AG09319 (cell line): Measurements from ENCODE around the gene RPRD1B.

Experiments
- DNase-seq: peaks from one replicate; pipeline ENCODE4 v3.0.0-alpha.2; 2010; ENCODE audit warnings: low read depth; ENCODE audit errors: extremely low read depth
- CTCF ChIP-seq: IDR thresholded peaks from 2 replicates; pipeline ENCODE4 v1.5.1; 2011; ENCODE audit warnings: low read depth, mild to moderate bottlenecking, inconsistent platforms, low read length, moderate library complexity

RPRD1B gene

GRCh38 chr20:38066969-38067716, 33.6 kb downstream of the RPRD1B start:
- DNase-seq, result no peak
- TF ChIP-seq CTCF, result no peak

DNA sequence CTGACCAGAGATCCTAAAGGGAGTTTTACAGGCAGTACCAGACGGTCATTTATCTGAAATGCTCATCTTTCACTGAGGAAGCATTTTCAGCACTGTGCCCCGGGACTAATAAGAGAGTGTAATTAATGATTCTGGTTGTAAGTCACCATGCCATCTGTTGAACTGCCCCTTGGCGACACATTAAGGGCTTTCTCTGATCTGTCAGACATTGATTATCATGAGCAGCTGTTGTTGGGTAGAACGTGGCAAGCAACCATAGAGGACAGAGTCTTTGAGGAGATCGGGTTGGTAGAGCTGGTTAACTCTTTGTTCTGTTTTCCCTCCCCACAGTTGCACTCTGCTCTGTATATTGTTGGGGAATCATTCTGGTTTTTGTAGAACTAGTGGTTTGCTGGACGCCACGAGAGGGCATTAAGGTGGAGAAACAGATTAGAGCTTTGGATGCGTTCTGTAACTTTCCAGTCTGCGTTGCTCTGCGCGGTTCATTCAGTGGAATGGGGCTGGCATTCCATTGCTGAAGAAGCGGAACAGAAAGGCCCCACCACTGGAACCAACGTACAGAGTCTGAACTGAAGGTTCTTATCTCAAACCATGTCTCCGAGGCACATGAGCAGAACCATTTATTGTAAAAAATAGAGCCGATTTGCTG, 34.3 kb downstream of the RPRD1B start:
- no peak for TF ChIP-seq CTCF
- no peak for DNase-seq

DNA sequence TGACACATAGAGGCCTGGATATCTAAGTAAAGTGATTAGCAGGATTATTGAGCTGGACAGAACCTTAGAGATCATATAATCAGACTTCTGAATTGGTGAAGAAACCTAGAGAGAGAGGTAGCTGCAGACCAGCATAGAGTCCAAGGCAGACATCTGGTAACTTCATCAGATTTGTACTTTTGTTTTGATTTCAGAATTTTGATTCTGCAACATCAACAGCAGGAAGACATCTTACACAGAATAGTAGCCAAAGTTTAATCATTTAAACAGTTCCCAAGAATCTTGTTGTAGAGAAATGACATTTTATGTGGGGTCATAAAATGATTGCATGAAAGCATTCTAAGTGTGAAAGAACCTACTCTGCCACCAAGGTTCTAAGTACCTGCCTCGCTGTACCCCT, 39.4 kb downstream of the RPRD1B start:
- no peak for DNase-seq
- no peak for TF ChIP-seq CTCF

- peak; percentile 78 for TF ChIP-seq CTCF
- peak; percentile 81 for DNase-seq
Measured at GRCh38 chr20:38073307-38074071, 39.9 kb downstream of the RPRD1B start.

- no peak for DNase-seq
Measured at GRCh38 chr20:38075161-38075998, 41.8 kb downstream of the RPRD1B start.

GRCh38 chr20:38076548-38076947, 43.0 kb downstream of the RPRD1B start:
- TF ChIP-seq CTCF, result no peak
- no peak for DNase-seq

More at GRCh38 chr20:38075161-38075998, 41.8 kb downstream of the RPRD1B start:
- TF ChIP-seq CTCF, result no peak
